GM21619 (cell line): ENCODE measurements around the gene FPR1.
"Not testable (repeated sequence)": the region's sequence is repeated elsewhere in the genome, so short reads cannot be mapped to it uniquely, and the experiment has no call there.

Experiments
- ATAC-seq: cut with Tn5 transposase; IDR thresholded peaks from one replicate; pipeline ENCODE4 v1.9.1; 2021; ENCODE audit not compliant: unreplicated experiment

FPR1 gene

GRCh38 chr19:51738523-51738922, 13.2 kb downstream of the FPR1 start:
- not testable (repeated sequence) for ATAC-seq

DNA sequence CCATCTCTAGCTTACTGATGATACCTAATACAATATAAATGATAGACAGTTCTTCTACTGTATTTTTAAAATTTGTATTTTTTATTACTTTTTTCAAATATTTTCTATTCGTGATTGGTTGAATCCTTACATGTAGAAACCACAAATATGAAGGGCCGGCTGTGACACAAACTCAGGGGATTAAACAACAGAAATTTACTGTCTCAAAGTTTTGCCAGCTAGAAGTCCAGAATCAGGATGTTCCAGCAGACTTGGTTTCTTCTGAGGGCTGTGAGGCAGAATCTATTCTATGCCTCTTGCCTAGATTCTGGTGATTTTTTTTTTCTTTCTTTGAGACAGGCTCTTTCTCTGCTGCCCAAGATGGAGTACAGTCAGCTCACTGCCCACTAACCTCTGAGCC, 13.8 kb downstream of the FPR1 start:
- no peak for ATAC-seq

- no peak for ATAC-seq
Observed at GRCh38 chr19:51737389-51737788, 14.3 kb downstream of the FPR1 start.

GRCh38 chr19:51735759-51736449, 15.8 kb downstream of the FPR1 start:
- no peak for ATAC-seq

GRCh38 chr19:51733742-51734522, 17.7 kb downstream of the FPR1 start:
- ATAC-seq: no peak

DNA sequence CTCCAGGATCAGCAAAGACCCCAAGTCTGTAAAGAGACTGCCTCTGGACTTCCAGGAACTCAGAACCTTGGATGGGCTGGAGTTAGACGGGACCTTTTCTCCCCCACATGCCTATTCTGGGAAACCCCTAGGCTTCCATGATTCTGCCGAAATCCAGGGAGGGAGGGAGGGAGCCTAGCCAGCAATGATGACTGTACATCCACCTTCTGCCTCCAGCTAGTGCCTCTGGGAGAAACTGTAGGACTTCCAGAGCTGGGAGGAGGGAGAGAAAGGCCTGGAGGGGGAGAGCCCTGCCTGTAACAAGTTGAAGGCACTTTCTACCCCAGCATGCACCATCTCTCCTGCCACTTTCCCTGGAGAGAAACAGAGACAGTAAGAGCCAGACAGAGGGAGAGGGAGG, 21.9 kb downstream of the FPR1 start:
- ATAC-seq: no peak

GRCh38 chr19:51727349-51727880, 24.3 kb downstream of the FPR1 start:
- no peak for ATAC-seq

DNA sequence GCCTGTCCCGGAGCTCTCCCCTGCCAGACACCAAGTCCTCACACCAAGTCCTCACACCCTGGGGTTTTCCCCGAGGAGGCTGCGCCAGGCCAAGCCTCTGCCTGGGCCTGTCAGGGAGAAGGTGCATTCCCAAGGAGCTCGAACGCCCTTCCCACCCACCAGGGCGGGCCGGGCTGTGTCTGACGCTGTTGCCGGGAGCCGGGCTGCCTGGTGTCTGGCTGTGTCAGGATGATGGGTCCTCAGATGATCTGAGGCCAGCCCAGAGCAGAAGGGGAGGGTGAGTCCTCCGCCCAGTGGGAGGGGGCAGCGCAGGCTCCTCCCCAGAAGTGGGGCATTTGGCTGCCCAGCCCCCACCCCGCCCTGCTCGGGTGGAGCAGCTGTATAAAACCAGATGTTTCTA, 25.6 kb downstream of the FPR1 start:
- no peak for ATAC-seq

DNA sequence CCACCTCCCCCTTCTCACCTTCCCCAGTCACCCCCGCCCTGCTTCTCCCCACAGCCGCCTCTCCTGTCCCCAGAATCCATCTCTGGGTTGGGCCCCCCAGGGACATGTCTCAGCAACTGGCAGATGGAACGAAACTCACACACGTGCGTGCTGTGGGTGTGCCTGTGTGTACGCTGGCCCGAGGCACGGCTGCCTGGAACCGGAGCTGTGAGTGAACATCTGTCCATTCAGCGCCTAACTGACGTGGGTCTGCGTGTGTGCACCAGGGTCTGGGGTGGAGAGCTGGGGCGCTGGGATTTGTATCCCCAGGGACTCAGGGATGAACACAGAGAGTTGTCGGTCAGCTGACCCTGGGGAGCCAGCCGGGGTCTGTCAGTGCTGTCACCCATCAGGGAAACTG, 27.1 kb downstream of the FPR1 start:
- no peak for ATAC-seq

DNA sequence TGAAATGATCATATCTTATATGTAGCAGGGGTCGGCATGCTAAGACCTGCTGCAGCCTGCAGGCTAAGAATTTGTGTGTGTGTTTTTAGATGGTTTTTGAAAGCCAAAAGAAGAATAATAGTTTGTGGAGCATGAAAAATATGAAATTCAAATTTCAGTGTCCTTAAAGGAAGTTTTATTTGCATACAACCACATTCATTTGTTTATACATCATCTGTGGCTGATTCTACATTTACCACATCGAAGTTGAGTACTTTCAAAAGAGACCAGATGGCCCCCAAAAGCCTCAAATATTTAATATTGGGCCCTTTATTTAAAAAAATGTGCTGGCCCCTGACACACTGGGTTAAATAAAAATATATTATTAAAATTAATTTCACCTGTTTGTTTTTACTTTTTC, 29.2 kb downstream of the FPR1 start:
- ATAC-seq: no peak

DNA sequence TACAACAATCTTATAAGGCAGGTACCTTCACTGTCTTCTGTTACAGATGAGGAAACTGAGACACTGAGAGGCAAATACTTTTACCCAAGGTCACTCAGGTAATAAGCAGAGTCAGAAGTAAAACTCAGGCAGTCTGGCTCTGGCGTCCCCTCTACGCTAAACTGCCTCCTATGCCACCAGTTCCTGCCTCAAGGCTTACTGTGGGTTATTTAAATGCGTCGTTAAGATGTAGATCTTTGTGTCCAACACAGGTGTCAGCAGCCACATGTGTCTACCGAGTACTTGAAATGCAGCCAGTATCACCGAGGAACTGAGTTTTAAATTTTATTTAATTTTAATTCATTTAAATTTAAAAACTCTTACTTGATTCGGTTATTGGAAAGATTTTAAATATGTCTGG, 29.8 kb downstream of the FPR1 start:
- ATAC-seq: no peak

DNA sequence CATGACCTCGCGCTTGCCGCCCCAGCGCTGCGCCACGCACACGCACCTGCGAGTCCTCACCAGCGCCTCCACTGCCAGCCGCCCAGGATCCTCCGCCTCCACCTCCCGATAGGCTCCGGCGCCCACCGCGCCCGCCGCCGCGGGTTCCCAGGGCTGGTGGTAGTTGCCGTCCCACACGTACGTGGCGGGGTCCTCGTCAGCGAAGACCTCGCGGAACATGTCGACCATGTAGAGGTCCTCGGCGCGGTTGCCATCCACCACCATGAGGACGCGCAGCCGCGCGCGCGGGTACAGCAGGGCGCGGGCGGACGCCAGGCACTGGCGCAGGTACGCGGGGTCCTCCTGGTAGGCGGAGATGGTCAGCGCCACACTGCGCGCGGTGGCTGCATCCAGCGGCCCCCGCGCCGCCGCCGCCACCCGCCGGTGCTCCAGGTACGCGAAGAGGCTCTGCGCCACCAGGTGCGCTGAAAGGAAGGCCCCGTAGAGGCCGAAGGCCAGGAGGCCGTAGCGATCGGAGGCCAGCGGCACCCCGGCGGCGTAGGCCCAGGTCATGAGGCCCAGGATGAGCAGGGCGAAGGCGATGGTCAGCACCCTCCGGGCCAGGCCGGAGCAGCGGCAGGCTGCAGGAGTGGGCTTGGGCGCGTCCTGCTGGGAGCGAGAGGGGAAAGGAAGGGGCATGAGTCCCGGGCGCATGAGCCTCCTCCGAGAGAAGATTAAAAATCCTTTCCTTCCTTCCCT, 32.3 kb downstream of the FPR1 start:
- ATAC-seq: no peak

DNA sequence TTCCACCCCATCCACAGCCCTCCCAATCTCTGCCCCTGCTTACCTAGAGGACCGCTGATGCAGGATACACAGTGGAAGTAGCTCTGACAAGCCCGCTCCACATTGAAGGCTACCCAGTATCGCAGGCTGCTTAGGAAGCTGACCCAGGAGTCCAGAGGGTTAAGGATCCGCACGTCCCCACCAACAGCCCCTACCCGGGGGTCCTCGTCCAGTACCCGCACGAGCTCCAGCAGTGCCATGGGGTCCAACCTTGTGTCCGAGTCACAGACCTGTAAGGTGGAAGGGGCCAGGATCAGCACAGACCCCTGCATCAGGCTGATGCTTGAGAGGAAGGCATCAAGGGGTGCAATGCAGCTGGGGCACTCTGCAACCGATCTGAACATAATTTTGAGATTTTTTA, 34.8 kb downstream of the FPR1 start:
- no peak for ATAC-seq

GRCh38 chr19:51715850-51716249, 35.8 kb downstream of the FPR1 start:
- no peak for ATAC-seq

DNA sequence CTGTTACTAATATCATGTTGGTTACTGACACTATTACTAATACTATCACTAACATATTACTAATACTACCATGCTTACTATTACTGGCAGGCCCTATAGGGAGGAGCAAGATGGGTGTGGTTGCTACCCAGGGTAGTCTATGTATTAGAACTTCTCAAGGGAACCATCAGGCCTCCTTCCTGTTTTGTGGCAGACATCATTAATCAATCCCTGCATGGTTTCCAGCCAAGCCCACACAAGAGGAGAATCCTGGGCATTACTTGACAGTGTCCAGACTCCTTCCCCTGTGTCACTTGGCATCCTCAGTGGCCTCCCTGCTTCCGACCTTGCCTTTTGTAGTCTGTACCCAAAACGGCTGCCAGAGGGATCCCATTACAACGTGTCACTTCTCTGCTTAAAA, 36.8 kb downstream of the FPR1 start:
- ATAC-seq: no peak

- ATAC-seq: no peak
Observed at GRCh38 chr19:51713319-51714285, 38.1 kb downstream of the FPR1 start.

DNA sequence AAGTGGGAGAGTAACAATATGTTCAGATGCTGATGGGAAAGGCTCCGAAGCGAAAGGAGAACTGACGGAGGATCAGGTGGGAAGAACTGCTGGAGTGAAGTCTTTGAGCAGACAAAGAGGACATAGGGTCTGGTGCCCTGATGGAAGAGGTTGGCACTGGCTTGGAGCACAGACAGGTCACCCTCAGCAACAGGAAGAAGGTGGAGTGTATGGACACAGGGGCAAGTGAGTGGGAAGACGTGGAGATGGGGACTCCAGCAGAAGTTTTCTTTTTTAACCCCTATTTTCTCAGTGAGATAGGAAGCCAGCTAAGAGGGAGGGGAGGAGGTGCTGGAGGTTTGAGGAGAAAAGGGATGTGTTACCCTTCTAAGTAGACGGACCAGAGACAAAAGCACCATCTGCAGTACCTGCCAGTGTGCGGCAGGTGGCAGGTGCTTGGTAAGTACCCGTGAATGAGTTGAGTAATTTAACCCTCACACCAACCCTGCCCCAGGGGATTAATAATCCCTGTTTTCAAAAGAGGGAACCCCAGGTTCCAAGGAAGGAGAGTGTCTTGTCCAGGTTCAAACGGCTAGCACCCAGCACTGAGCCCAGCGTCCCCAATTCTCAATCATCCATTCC, 39.1 kb downstream of the FPR1 start:
- no peak for ATAC-seq

DNA sequence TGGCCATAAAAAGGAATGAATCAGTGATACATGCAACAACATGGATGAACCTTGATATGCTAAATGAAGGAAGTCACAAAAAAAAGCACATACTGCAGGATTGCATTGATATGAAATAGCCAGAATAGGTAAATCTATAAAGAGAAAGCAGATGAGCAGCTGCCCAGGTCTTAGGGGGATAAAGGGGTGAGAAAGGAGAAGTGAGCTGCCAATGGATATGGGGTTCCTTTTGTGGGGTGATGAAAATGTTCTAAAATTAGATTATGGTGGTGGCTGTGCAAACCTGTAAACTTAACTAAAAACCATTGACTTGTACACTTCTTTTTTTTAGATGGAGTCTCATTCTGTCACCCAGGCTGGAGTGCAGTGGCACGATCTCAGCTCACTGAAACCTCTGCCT, 40.0 kb downstream of the FPR1 start:
- no peak for ATAC-seq

DNA sequence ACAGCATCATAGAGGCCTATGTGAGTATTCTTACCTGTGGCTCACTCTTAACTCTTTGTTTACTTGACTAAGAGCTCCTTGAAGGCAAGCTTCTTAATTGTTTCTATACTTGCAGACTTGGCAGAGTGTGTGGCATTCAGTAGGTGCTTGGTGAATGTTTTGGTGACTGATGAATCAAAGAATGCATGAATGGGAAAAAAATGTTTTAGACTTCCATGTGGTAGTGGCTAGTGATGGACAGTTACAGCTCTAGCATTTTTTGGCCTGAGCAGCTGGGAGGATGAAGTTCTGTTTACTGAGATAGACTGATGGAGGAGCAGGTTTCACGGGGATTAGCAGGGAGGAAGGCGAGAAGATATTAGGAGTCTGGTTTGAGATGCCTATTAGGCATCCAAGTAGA, 41.5 kb downstream of the FPR1 start:
- ATAC-seq: no peak

DNA sequence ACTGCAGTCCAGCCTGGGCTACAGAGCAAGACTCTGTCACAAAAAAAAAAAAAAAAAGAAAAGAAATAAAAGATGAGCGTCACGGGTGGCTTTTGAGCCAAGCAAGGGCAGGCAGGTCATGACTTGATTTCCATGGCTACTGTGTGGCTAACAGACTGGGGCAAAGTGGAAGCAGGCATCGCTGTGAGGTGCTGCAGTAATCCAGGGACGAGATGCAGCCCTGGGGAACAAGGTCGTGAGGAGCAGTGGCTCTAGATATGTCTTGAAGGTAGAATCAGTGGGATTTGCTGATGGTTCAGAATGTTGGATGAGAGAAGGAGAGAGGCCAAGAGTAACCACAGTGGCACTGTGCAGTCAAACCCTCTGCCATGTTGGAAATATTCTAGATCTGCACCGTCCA, 42.1 kb downstream of the FPR1 start:
- no peak for ATAC-seq
